ENCODE data around the gene CBL.

CBL gene

GRCh38 chr11:119329320-119329719, 123.2 kb downstream of the CBL start:
- no peak for DNase-seq (ENCODE audit: low read depth in 3 of 3, low spot score in 1 of 3)

- DNase-seq (ENCODE audit: low read depth in 3 of 3, low spot score in 1 of 3): no peak
Measured at GRCh38 chr11:119330237-119330636, 124.1 kb downstream of the CBL start.

- DNase-seq (ENCODE audit: low read depth in 3 of 3, low spot score in 1 of 3): no peak
Measured at GRCh38 chr11:119332111-119332765, 126.1 kb downstream of the CBL start.

- peak; percentile 85 to 86 (median 85) for DNase-seq (ENCODE audit: low read depth in 3 of 3, low spot score in 1 of 3)
Measured at GRCh38 chr11:119334174-119334930, 128.2 kb downstream of the CBL start, which contains the start of gene RNF26. RNF26 (plus strand) TSS chr11:119334527; CDS start chr11:119335123, 596 bp downstream.

GRCh38 chr11:119335091-119335654, 129.0 kb downstream of the CBL start:
- DNase-seq (ENCODE audit: low read depth in 3 of 3, low spot score in 1 of 3): no peak

- no peak for DNase-seq (ENCODE audit: low read depth in 3 of 3, low spot score in 1 of 3)
Measured at GRCh38 chr11:119335655-119336543, 129.8 kb downstream of the CBL start.

- no peak for DNase-seq (ENCODE audit: low read depth in 3 of 3, low spot score in 1 of 3)
Measured at GRCh38 chr11:119336744-119337469, 130.8 kb downstream of the CBL start.

GRCh38 chr11:119337581-119338317, 131.6 kb downstream of the CBL start:
- no peak for DNase-seq (ENCODE audit: low read depth in 3 of 3, low spot score in 1 of 3)

- peak in 2 of 3 donors; percentile 40 to 52 for DNase-seq (ENCODE audit: low read depth in 3 of 3, low spot score in 1 of 3)
Measured at GRCh38 chr11:119338318-119338890, 132.3 kb downstream of the CBL start.

GRCh38 chr11:119338965-119339588, 132.9 kb downstream of the CBL start:
- no peak for DNase-seq (ENCODE audit: low read depth in 3 of 3, low spot score in 1 of 3)

- no peak for DNase-seq (ENCODE audit: low read depth in 3 of 3, low spot score in 1 of 3)
Measured at GRCh38 chr11:119339589-119340334, 133.6 kb downstream of the CBL start.

GRCh38 chr11:119340335-119341221, 134.4 kb downstream of the CBL start, which contains the start of gene C1QTNF5:
C1QTNF5 (minus strand) TSS chr11:119340883; CDS start chr11:119340397, 486 bp downstream.
- no peak for DNase-seq (ENCODE audit: low read depth in 3 of 3, low spot score in 1 of 3)

- DNase-seq (ENCODE audit: low read depth in 3 of 3, low spot score in 1 of 3): no peak
Measured at GRCh38 chr11:119341222-119342022, 135.3 kb downstream of the CBL start.

- DNase-seq (ENCODE audit: low read depth in 3 of 3, low spot score in 1 of 3): no peak
Measured at GRCh38 chr11:119342023-119342300, 135.8 kb downstream of the CBL start.

- no peak for DNase-seq (ENCODE audit: low read depth in 3 of 3, low spot score in 1 of 3)
Measured at GRCh38 chr11:119342362-119343130, 136.4 kb downstream of the CBL start.

- no peak for DNase-seq (ENCODE audit: low read depth in 3 of 3, low spot score in 1 of 3)
Measured at GRCh38 chr11:119343726-119344125, 137.6 kb downstream of the CBL start.

All from stimulated activated CD4-positive, alpha-beta T cell treated with anti-CD3 and anti-CD28 coated beads, TNF-alpha, amount 100 ng/mL, for 1 hour (primary cell).